Measurements from ENCODE around the gene SMAP2. TPM values are rescaled to one million over a fixed set of nuclear protein-coding genes. Genes with fewer than 3 reads are reported as not detected.

Gene SMAP2
- total RNA-seq, 1 experiment from 2014 or later: 8.2 TPM

GRCh38 chr1:40438391-40439015 is 65.0 kb downstream of the SMAP2 start:
- DNase-seq: no peak
- no CpG with 5 or more reads among the region's 3 CpGs for WGBS (ENCODE audit: extremely low coverage, insufficient read length, low lambda C conversion rate)
- H3K4me2 ChIP-seq (ENCODE audit: insufficient read depth, insufficient read length, low read length): no peak overlapping the region

More at GRCh38 chr1:40438391-40439015, 65.0 kb downstream of the SMAP2 start:
- Histone ChIP-seq H3K23me2 (ENCODE audit: insufficient read length, low read depth, low read length, poor library complexity, severe bottlenecking) (no peaks in the 10 kb centered on the region), H3K56ac (ENCODE audit: insufficient read length, low read depth, low read length) (no peak overlapping the region), H2AFZ (ENCODE audit: low read length) (no peak overlapping the region), H2BK12ac (ENCODE audit: insufficient read length, low read depth, low read length) (no peak overlapping the region), H4K5ac (ENCODE audit: insufficient read length, low read depth, low read length) (no peak overlapping the region), H4K91ac (ENCODE audit: insufficient read length, low read depth, low read length) (no peak overlapping the region), H2BK5ac (ENCODE audit: insufficient read length, low read length) (no peak overlapping the region), H3K23ac (ENCODE audit: insufficient read length, low read depth, low read length) (no peak overlapping the region), H3K79me2 (ENCODE audit: insufficient read depth, low read length) (no peaks in the 10 kb centered on the region), H3K18ac (ENCODE audit: insufficient read length, low read depth, low read length) (no peak overlapping the region), H3K14ac (ENCODE audit: insufficient read depth, low read length) (no peak overlapping the region), H2BK15ac (ENCODE audit: low read depth, low read length) (no peak overlapping the region), H3K9me3 (ENCODE audit: control insufficient read depth, low read depth, low read length) (no peaks in the 10 kb centered on the region), H3T11ph (ENCODE audit: low read length) (no peak overlapping the region), H4K8ac (replicated peaks; ENCODE audit: insufficient read length, low read depth, low read length) (no peak overlapping the region), H3K4ac (ENCODE audit: low read depth, low read length) (no peak overlapping the region), H3K79me1 (ENCODE audit: insufficient read depth, low read depth, low read length, poor library complexity, severe bottlenecking) (no peaks in the 10 kb centered on the region), H2BK20ac (ENCODE audit: low read depth, low read length, poor library complexity, severe bottlenecking) (no peak overlapping the region), H3K9ac (ENCODE audit: extremely low read depth, insufficient read length, low read length) (no peak overlapping the region), H4K20me1 (ENCODE audit: control insufficient read depth, insufficient read depth, insufficient read length) (no peaks in the 10 kb centered on the region), H3K27me3 (ENCODE audit: insufficient read depth, low read length) (no peaks in the 10 kb centered on the region), H3K27ac (ENCODE audit: insufficient read length, low read depth, low read length) (no peak overlapping the region), H2BK120ac (ENCODE audit: low read depth, low read length, poor library complexity, severe bottlenecking) (no peak overlapping the region), H2AK5ac (ENCODE audit: insufficient read length, low read length) (no peak overlapping the region), H3K4me1 (ENCODE audit: insufficient read depth, low read length) (no peaks in the 10 kb centered on the region)
- Mint-ChIP-seq H3K27me3 (ENCODE audit: low read depth) (0 out of 2 replicates have a peak, but pooled peaks cover 2% of the 10 kb centered on the region), H3K4me1 (no peaks in the 10 kb centered on the region), H3K36me3 (ENCODE audit: insufficient read depth in 1 of 3, low read depth in 3 of 3) (no peaks in the 10 kb centered on the region), H3K27ac (no peak overlapping the region), H3K9me3 (no peaks in the 10 kb centered on the region; a peak in 1 of 5 replicates), H3K4me3 (no peak overlapping the region)
- TF ChIP-seq, protein P1, sequence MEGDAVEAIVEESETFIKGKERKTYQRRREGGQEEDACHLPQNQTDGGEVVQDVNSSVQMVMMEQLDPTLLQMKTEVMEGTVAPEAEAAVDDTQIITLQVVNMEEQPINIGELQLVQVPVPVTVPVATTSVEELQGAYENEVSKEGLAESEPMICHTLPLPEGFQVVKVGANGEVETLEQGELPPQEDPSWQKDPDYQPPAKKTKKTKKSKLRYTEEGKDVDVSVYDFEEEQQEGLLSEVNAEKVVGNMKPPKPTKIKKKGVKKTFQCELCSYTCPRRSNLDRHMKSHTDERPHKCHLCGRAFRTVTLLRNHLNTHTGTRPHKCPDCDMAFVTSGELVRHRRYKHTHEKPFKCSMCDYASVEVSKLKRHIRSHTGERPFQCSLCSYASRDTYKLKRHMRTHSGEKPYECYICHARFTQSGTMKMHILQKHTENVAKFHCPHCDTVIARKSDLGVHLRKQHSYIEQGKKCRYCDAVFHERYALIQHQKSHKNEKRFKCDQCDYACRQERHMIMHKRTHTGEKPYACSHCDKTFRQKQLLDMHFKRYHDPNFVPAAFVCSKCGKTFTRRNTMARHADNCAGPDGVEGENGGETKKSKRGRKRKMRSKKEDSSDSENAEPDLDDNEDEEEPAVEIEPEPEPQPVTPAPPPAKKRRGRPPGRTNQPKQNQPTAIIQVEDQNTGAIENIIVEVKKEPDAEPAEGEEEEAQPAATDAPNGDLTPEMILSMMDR (conservative IDR thresholded peaks at IDR 0.05): peak; percentile 76

Data from H9 (cell line).